Right lobe of liver (tissue), 4 donors: ENCODE data around the gene CXCL11.

ENCODE experiments used
- CTCF ChIP-seq, 4 donors: fragments of 200-600 bp in 3 of 4; fragments of 450-650 bp in 1 of 4; IDR thresholded peaks; one replicate each; pipeline versions ENCODE4 v1.5.1 to v1.8.0; 2016 to 2022; ENCODE audit warnings: antibody characterized with exemption in 4 of 4, mild to moderate bottlenecking in 2 of 4
- POLR2A ChIP-seq: fragments of 450-650 bp; IDR thresholded peaks from one replicate; pipeline ENCODE4 v1.6.1; 2017; ENCODE audit warnings: antibody characterized with exemption, mild to moderate bottlenecking
- donor health status: DM: no; HTN: no; CAD: no.
- donor health status: DM: no; HTN: no; CAD: no.
- donor health status: DM: no; HTN: yes; CAD: no.

GRCh38 chr4:75997081-75997480, 38.8 kb downstream of the CXCL11 start:
- TF ChIP-seq POLR2A (no peak), CTCF (IDR thresholded peaks at IDR 0.05) (no peak)
